Upper lobe of left lung (tissue), 4 donors: ENCODE data around the gene RBM42.

Experiments
- CTCF ChIP-seq, 6 experiments: fragments of 450-650 bp in 4 of 6; fragments of 200-600 bp in 2 of 6; sonication (generic) in 2 of 6; IDR thresholded peaks; one replicate each; pipeline ENCODE4 v1.5.1; 2016 to 2019; ENCODE audit warnings: antibody characterized with exemption in 6 of 6
- POLR2A ChIP-seq, 4 donors: fragments of 450-650 bp; IDR thresholded peaks; one replicate each; pipeline ENCODE4 v1.5.1; 2016 to 2017; ENCODE audit warnings: antibody characterized with exemption in 4 of 4, mild to moderate bottlenecking in 2 of 4

GRCh38 chr19:35645680-35646511 lies 17.1 kb downstream of the RBM42 start:
- TF ChIP-seq POLR2A (IDR thresholded peaks at IDR 0.05) (no peak), CTCF (IDR thresholded peaks at IDR 0.05) (no peak)
